Muscle of leg (tissue), 16 donors: ENCODE measurements around the gene SYP. TPM values are rescaled to one million over a fixed set of nuclear protein-coding genes. Genes with fewer than 3 reads are reported as not detected.

Source experiments
- DNase-seq: peaks from one replicate; pipeline ENCODE4 v3.0.0; 2013
- H3K27ac ChIP-seq: one replicate; pipeline ENCODE4 v1.5.1; 2013; ENCODE audit warnings: mild to moderate bottlenecking, low read length, control low read depth
- H3K27me3 ChIP-seq: one replicate; pipeline ENCODE4 v1.6.1; 2013; ENCODE audit warnings: low read length; ENCODE audit not compliant: control insufficient read depth, insufficient read depth
- H3K36me3 ChIP-seq: one replicate; pipeline ENCODE4 v1.6.1; 2013; ENCODE audit warnings: low read length; ENCODE audit not compliant: control insufficient read depth, insufficient read depth
- H3K4me1 ChIP-seq: one replicate; pipeline ENCODE4 v1.6.1; 2013; ENCODE audit warnings: low read length; ENCODE audit not compliant: control insufficient read depth, insufficient read depth
- H3K4me3 ChIP-seq: one replicate; pipeline ENCODE4 v1.5.1; 2013; ENCODE audit warnings: low read length, control low read depth
- H3K9me3 ChIP-seq: replicated peaks from 2 replicates; pipeline ENCODE4 v1.6.1; 2013; ENCODE audit warnings: low read depth, low read length; ENCODE audit not compliant: control insufficient read depth
- WGBS: methylation state at CpG from one replicate; pipeline ENCODE4 v1.1.5; 2013; ENCODE audit warnings: missing lambda C conversion rate; ENCODE audit not compliant: insufficient coverage; 5-methylcytosine and 5-hydroxymethylcytosine counted together
- long read RNA-seq, 11 donors: transcript quantifications; one replicate each; lab custom pipeline, GENCODE V29; 2026
- polyA plus RNA-seq, 8 donors: library from polyadenylated mRNA; unstranded; fragments of 120-200 nt; gene quantifications; one replicate each; pipeline versions ENCODE4 v1.2.1 to v1.2.3, GENCODE V29; 2013; ENCODE audit warnings: inconsistent platforms in 1 of 8, low replicate concordance in 1 of 8; ENCODE audit not compliant: insufficient read length in 8 of 8, insufficient read depth in 1 of 8
- total RNA-seq: library from RNA; stranded (reverse); fragments of 120-200 nt; gene quantifications from one replicate; pipeline ENCODE4 v1.2.4, GENCODE V29; 2013

The SYP gene
- total RNA-seq (1.2 TPM), polyA plus RNA-seq (1 to 10 TPM; 1.1 to 2.0 (median 1.3) TPM)
- long read RNA-seq, donor 1: 0 reads
- long read RNA-seq, donor 2, partial matches to known transcripts: 0 of 1 reads
- long read RNA-seq, donor 2, other reads (novel, unspliced or antisense): 0 of 1 reads
- long read RNA-seq, donor 3: 0 reads
- long read RNA-seq, donor 4, partial matches to known transcripts: 0 of 1 reads
- long read RNA-seq, donor 4, other reads (novel, unspliced or antisense): 0 of 1 reads
- long read RNA-seq, donor 5: 0 reads
- long read RNA-seq, donor 6: 0 reads
- long read RNA-seq, donor 7: 0 reads
- long read RNA-seq, donor 8: 0 reads
- long read RNA-seq, donor 9, partial matches to known transcripts: 0 of 1 reads
- long read RNA-seq, donor 9, other reads (novel, unspliced or antisense): 0 of 1 reads
- long read RNA-seq, donor 10, partial matches to known transcripts: 0 of 2 reads
- long read RNA-seq, donor 10, other reads (novel, unspliced or antisense): 0 of 2 reads
- long read RNA-seq, donor 11: 0 reads

- H3K36me3 ChIP-seq: no peaks in the 10 kb centered on the region
- no peak within 1 kb of the TSS for H3K27ac ChIP-seq
- WGBS: 30% methylated on average over 56 of the region's 61 CpGs
- DNase-seq: peak; percentile 91
- H3K27me3 ChIP-seq: peaks cover 5% of the 10 kb centered on the region
- peaks cover 3% of the 10 kb centered on the region for H3K4me1 ChIP-seq
- H3K4me3 ChIP-seq: peak within 1 kb of the TSS; percentile 28
- no peaks in the 10 kb centered on the region for H3K9me3 ChIP-seq
Observed at GRCh38 chrX:49199906-49200771, at the start of gene SYP. SYP (minus strand) TSS chrX:49200193; CDS start chrX:49200186, 7 bp downstream.

GRCh38 chrX:49249616-49250015 is 49.6 kb upstream of the SYP start:
- Histone ChIP-seq H3K27me3 (peaks cover 3% of the 10 kb centered on the region), H3K4me3 (no peak overlapping the region), H3K36me3 (peaks cover 7% of the 10 kb centered on the region), H3K9me3 (no peaks in the 10 kb centered on the region), H3K4me1 (no peaks in the 10 kb centered on the region), H3K27ac (no peak overlapping the region)
- WGBS: 80% methylated on average over 9 of the region's 9 CpGs
- no peak for DNase-seq

GRCh38 chrX:49249071-49249470 is 49.1 kb upstream of the SYP start:
- WGBS: 73% methylated on average over 6 of the region's 6 CpGs
- no peak overlapping the region for H3K27ac ChIP-seq
- no peak for DNase-seq
- H3K36me3 ChIP-seq: peaks cover 7% of the 10 kb centered on the region
- no peaks in the 10 kb centered on the region for H3K4me1 ChIP-seq
- peaks cover 3% of the 10 kb centered on the region for H3K27me3 ChIP-seq
- no peaks in the 10 kb centered on the region for H3K9me3 ChIP-seq
- H3K4me3 ChIP-seq: no peak overlapping the region

- H3K9me3 ChIP-seq: no peaks in the 10 kb centered on the region
- peaks cover 7% of the 10 kb centered on the region for H3K36me3 ChIP-seq
- no peaks in the 10 kb centered on the region for H3K4me1 ChIP-seq
- H3K27me3 ChIP-seq: no peaks in the 10 kb centered on the region
- no peak overlapping the region for H3K4me3 ChIP-seq
- DNase-seq: no peak
- no peak overlapping the region for H3K27ac ChIP-seq
- WGBS: 86% methylated on average over 26 of the region's 28 CpGs
Observed at GRCh38 chrX:49247916-49248811, 48.2 kb upstream of the SYP start.

- no peaks in the 10 kb centered on the region for H3K9me3 ChIP-seq
- peaks cover 11% of the 10 kb centered on the region for H3K36me3 ChIP-seq
- 86% methylated on average over 10 of the region's 11 CpGs for WGBS
- DNase-seq: no peak
- no peaks in the 10 kb centered on the region for H3K27me3 ChIP-seq
- H3K4me1 ChIP-seq: no peaks in the 10 kb centered on the region
- H3K4me3 ChIP-seq: no peak overlapping the region
- no peak overlapping the region for H3K27ac ChIP-seq
Observed at GRCh38 chrX:49247346-49247745, 47.4 kb upstream of the SYP start.

- 76% methylated on average over 7 of the region's 10 CpGs for WGBS
- no peak overlapping the region for H3K27ac ChIP-seq
- no peak overlapping the region for H3K4me3 ChIP-seq
- no peak for DNase-seq
- no peaks in the 10 kb centered on the region for H3K4me1 ChIP-seq
- no peaks in the 10 kb centered on the region for H3K9me3 ChIP-seq
- H3K36me3 ChIP-seq: peaks cover 11% of the 10 kb centered on the region
- H3K27me3 ChIP-seq: no peaks in the 10 kb centered on the region
Observed at GRCh38 chrX:49246541-49246940, 46.5 kb upstream of the SYP start.

GRCh38 chrX:49244207-49244606 is 44.2 kb upstream of the SYP start:
- 100% methylated on average over 1 of the region's 2 CpGs for WGBS
- Histone ChIP-seq H3K4me1 (no peaks in the 10 kb centered on the region), H3K36me3 (peaks cover 10% of the 10 kb centered on the region), H3K9me3 (no peaks in the 10 kb centered on the region), H3K27ac (no peak overlapping the region), H3K27me3 (no peaks in the 10 kb centered on the region), H3K4me3 (no peak overlapping the region)
- no peak for DNase-seq

- H3K4me1 ChIP-seq: no peaks in the 10 kb centered on the region
- H3K4me3 ChIP-seq: no peak overlapping the region
- peaks cover 9% of the 10 kb centered on the region for H3K36me3 ChIP-seq
- 89% methylated on average over 11 of the region's 12 CpGs for WGBS
- H3K27me3 ChIP-seq: no peaks in the 10 kb centered on the region
- no peaks in the 10 kb centered on the region for H3K9me3 ChIP-seq
- H3K27ac ChIP-seq: no peak overlapping the region
- no peak for DNase-seq
Observed at GRCh38 chrX:49243166-49243565, 43.2 kb upstream of the SYP start.

GRCh38 chrX:49242545-49243066 is 42.6 kb upstream of the SYP start:
- Histone ChIP-seq H3K36me3 (peaks cover 9% of the 10 kb centered on the region), H3K27ac (no peak overlapping the region), H3K9me3 (no peaks in the 10 kb centered on the region), H3K4me3 (no peak overlapping the region), H3K27me3 (no peaks in the 10 kb centered on the region), H3K4me1 (no peaks in the 10 kb centered on the region)
- DNase-seq: no peak
- WGBS: 89% methylated on average over 6 of the region's 12 CpGs
